ENCODE results near the gene SGCG.

GRCh38 chr13:23322353-23323336 is 141.9 kb downstream of the SGCG start:
- TF ChIP-seq, protein P1, sequence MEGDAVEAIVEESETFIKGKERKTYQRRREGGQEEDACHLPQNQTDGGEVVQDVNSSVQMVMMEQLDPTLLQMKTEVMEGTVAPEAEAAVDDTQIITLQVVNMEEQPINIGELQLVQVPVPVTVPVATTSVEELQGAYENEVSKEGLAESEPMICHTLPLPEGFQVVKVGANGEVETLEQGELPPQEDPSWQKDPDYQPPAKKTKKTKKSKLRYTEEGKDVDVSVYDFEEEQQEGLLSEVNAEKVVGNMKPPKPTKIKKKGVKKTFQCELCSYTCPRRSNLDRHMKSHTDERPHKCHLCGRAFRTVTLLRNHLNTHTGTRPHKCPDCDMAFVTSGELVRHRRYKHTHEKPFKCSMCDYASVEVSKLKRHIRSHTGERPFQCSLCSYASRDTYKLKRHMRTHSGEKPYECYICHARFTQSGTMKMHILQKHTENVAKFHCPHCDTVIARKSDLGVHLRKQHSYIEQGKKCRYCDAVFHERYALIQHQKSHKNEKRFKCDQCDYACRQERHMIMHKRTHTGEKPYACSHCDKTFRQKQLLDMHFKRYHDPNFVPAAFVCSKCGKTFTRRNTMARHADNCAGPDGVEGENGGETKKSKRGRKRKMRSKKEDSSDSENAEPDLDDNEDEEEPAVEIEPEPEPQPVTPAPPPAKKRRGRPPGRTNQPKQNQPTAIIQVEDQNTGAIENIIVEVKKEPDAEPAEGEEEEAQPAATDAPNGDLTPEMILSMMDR (conservative IDR thresholded peaks at IDR 0.05 in 1 of 2, IDR thresholded peaks at IDR 0.05 in 1 of 2; ENCODE audit: extremely low read depth in 1 of 2, insufficient read depth in 1 of 2, low read depth in 1 of 2, low read length in 2 of 2) = no peak
- TF ChIP-seq EZH2 (IDR thresholded peaks at IDR 0.05; ENCODE audit: borderline replicate concordance, low read length) = no peak

Measured in mammary epithelial cell (primary cell).